AG09319 (cell line): Measurements from ENCODE around the gene STRA8.

Experiments used
- DNase-seq: peaks from one replicate; pipeline ENCODE4 v3.0.0-alpha.2; 2010; ENCODE audit warnings: low read depth; ENCODE audit errors: extremely low read depth
- TF ChIP-seq, protein P1 (sequence below): IDR thresholded peaks from 2 replicates; pipeline ENCODE4 v1.5.1; 2011; ENCODE audit warnings: low read depth, mild to moderate bottlenecking, inconsistent platforms, low read length, moderate library complexity

STRA8 gene

DNA sequence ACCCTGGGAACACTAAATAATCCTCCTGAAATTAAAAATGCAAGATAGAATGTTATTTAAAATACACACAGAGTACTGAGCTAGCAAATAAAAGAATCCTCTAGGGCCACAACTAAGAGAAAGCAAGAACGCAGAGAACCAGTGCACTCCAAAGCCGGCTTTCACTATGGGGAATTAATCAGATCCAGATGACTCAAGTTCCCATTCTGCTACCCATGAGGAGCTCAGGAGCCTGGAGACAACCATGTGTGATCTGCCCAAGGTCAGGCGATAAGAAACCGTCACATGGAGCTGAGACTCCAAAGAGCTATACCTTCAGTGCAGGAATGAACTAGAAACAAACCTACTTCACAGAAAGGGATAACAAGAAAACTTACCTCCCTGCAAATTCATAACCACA, 43.7 kb upstream of the STRA8 start:
- no peak for DNase-seq
- TF ChIP-seq, protein P1, sequence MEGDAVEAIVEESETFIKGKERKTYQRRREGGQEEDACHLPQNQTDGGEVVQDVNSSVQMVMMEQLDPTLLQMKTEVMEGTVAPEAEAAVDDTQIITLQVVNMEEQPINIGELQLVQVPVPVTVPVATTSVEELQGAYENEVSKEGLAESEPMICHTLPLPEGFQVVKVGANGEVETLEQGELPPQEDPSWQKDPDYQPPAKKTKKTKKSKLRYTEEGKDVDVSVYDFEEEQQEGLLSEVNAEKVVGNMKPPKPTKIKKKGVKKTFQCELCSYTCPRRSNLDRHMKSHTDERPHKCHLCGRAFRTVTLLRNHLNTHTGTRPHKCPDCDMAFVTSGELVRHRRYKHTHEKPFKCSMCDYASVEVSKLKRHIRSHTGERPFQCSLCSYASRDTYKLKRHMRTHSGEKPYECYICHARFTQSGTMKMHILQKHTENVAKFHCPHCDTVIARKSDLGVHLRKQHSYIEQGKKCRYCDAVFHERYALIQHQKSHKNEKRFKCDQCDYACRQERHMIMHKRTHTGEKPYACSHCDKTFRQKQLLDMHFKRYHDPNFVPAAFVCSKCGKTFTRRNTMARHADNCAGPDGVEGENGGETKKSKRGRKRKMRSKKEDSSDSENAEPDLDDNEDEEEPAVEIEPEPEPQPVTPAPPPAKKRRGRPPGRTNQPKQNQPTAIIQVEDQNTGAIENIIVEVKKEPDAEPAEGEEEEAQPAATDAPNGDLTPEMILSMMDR, result no peak

DNA sequence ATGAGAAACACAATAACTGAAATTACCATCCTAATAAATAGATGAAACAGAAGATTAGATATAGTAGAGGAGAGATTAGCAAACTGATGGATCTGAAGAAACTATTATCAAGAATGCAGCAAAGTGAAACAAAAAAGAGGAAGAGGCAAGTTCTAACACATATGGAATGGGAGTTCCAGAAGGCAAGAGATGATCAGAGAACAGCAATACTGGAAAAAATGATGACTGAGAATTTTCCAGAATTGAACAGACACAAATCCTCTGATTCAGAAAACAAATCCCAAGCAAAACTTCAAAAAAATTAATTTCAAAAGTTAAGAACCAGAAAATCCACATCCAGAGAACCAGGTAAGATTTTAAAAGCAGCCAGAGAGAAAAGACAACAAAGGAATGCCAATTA, 42.9 kb upstream of the STRA8 start:
- DNase-seq, result no peak
- TF ChIP-seq, protein P1, result no peak

DNA sequence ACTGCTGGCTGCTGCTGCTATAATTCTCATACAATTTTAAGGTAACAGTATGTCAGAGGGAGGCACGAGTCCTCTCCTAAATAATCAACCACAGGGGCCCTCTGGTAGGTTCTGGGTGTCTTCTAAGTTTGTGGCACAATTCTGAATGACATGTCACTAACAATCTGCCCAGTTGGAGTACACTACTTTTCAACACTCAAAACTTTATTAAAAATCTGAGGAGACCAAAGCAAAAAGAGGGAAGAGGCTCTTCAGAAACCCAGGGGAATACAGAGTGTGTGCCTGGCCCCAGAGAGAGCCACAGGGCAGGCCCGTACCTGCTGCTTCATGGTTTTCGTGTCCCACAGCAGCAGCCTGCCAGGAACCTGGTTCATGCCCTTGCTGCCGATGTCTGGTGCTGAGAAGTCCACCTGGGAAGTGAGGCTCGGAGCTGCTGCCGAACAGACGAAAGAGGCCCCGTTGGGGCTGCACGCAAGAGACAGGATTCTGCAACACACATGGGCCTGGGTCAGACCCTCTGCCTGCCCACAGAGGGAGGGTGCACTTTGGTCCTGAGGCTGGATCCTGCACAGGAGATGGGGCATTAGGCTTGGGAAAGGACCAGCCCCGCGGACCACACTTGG, 40.6 kb upstream of the STRA8 start:
- DNase-seq, result no peak
- TF ChIP-seq, protein P1, result no peak

DNA sequence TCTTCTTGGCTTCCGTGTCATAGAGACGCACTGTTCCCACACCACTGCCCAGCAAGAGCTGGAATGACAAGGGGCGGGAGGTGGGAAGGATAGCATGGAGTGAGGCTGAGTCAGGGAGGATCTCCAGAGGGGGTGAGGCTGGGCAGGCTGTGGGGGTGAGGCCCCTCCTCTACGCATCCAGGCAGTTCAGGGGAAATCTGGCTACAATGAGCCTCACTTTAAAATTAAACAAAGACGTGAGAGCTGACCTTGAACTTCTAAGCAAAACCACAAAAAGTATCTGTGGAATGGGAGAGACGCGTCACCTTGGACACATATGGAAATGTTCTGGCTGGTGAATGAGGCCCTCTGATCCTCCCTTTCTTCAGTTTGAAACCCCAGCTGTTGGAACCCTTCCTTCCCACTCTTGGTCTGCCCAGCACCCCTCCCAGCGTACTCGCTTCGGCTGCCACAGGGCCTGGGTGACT, 40.0 kb upstream of the STRA8 start:
- DNase-seq, result peak; percentile 92

DNA sequence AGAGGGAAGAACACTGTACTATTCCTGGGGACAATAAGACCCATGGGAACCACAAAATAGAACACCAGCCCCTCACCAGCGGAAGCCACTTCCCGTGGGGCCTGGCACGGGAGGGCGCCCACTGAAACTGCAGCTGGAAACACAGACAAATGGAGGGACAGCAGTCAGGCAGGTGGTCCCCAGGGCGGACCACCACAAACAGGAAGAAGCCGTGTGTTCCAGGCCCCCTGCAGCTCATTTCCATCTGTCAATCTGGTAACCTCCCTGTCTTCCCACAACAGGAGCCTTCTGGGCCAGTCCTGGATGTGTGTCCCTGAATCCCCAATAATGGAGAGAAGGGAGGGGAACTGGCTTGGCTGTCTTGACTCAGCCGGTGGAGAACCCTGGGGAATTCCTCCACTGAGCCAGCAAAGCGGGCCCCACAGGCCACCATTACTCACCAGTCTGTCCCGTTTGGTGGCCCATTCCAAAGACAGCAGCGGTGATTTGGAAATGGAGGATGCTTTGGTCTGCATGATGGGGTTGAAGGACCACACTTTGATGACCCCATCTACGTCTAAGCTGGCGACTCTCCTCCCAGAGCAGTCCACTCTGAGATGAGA, 39.0 kb upstream of the STRA8 start:
- DNase-seq, result no peak
- TF ChIP-seq, protein P1, result no peak

More for the DNA sequence above, 40.0 kb upstream of the STRA8 start:
- TF ChIP-seq, protein P1, result no peak

DNA sequence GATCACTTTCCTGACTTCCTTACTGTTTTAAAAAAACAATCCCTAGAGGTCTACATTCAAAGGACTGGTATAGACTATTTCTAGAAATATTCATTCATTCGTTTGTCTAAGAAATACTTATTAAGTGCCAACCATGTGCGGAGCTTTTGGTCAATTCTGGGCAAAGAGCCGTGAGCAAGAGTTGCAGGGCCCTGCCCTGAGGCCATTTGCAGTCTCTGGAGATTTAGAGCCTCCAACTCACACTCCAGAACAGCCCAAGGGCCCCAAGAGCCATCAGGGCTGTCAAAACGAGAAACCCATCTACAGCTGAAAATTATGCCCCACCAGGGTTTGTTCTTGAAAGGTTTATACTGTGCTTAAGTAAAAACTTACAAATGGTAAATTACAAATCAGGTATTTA, 38.5 kb upstream of the STRA8 start:
- TF ChIP-seq, protein P1, result no peak
- DNase-seq, result no peak

DNA sequence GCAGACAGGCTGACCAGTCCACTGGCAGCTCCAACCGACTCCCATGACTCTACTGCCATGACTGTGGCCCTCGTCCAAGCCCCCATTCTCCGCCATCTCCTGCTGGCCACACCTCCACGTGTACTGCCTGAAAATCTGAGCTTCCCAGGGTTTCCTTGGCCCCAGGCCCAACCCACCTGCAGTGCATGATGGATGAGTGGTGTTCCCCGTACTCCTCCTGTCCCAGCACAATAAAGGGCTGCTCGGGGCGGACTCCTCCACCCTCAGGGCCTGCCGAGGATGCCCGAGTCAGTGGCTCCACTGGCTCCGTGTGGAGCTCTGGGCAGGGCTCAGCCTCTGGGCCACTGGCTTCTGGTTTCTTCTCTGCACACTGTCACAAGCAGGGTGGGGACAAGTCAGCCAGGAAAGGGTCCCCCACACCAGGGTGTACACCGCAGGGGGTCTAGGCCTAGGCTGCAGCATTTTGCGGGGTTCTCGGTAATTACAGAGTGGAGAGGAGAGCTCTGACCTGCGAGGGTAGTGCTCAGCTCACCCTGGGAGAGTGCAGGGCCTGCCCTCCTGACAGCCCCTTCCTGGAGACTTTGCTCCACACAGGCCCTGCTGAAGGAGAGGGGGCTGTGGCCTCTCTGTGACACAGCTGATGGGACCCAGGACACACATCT, 37.5 kb upstream of the STRA8 start:
- TF ChIP-seq, protein P1, result no peak
- no peak for DNase-seq
